Adrenal gland (tissue), 5 donors: ENCODE measurements around the gene TRABD.

Source experiments
- POLR2A ChIP-seq, 2 donors: fragments of 450-650 bp; IDR thresholded peaks; one replicate each; pipeline ENCODE4 v1.6.1; 2017; ENCODE audit warnings: antibody characterized with exemption in 2 of 2, mild to moderate bottlenecking in 2 of 2, moderate library complexity in 1 of 2
- TF ChIP-seq, protein P1 (sequence below), 6 experiments: fragments of 450-650 bp in 4 of 6; fragments of 200-600 bp in 2 of 6; sonication (generic) in 1 of 6; IDR thresholded peaks; 1 replicate in 5 of 6; 2 replicates in 1 of 6; pipeline versions ENCODE4 v1.5.1 to v1.8.0; 2016 to 2021; ENCODE audit warnings: antibody characterized with exemption in 6 of 6, mild to moderate bottlenecking in 2 of 6, moderate library complexity in 1 of 6
- donor health status: DM: no; HTN: no; CAD: no.

DNA sequence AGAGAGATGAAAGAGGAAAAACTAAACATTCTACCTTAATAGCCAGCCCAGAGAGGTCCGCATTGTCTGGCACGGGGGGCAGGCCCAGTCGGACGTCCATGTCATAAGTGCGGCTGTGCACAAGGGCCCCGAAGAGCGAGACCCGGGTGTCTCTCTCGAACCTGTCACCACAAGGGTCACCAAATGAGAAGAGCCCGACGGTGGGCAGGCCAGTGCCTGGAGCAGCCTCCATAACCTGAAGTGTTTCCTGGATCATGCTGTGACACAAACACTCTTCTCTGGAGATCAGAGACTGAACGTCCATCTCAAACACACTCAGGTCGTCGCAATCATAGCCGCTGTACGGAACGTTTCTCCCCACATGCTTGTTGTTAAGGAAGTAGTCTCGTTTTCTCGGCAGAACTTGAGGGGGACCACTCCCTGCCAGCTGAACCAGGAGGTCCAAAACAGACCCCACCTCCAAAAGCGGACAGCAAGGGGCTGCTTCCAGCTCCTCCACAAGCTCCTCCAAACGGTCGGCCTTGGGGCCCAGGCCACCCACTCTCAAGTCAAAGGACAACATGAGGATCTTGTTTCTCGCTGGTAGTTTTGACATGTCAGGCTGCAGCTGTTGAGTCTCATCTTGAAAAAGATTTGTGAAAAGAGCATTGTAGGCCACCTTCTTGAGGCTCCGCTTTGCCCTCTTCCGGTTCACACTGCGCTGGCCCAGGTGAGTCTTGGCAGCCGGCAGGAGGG lies 58.1 kb downstream of the TRABD start:
- TF ChIP-seq, protein P1, sequence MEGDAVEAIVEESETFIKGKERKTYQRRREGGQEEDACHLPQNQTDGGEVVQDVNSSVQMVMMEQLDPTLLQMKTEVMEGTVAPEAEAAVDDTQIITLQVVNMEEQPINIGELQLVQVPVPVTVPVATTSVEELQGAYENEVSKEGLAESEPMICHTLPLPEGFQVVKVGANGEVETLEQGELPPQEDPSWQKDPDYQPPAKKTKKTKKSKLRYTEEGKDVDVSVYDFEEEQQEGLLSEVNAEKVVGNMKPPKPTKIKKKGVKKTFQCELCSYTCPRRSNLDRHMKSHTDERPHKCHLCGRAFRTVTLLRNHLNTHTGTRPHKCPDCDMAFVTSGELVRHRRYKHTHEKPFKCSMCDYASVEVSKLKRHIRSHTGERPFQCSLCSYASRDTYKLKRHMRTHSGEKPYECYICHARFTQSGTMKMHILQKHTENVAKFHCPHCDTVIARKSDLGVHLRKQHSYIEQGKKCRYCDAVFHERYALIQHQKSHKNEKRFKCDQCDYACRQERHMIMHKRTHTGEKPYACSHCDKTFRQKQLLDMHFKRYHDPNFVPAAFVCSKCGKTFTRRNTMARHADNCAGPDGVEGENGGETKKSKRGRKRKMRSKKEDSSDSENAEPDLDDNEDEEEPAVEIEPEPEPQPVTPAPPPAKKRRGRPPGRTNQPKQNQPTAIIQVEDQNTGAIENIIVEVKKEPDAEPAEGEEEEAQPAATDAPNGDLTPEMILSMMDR (IDR thresholded peaks at IDR 0.05), result no peak
- TF ChIP-seq POLR2A (IDR thresholded peaks at IDR 0.05), result no peak
